ENCODE data around the gene TCF7L1.
"Not testable (repeated sequence)": the region's sequence is repeated elsewhere in the genome, so short reads cannot be mapped to it uniquely, and the experiment has no call there.

TCF7L1 gene

DNA sequence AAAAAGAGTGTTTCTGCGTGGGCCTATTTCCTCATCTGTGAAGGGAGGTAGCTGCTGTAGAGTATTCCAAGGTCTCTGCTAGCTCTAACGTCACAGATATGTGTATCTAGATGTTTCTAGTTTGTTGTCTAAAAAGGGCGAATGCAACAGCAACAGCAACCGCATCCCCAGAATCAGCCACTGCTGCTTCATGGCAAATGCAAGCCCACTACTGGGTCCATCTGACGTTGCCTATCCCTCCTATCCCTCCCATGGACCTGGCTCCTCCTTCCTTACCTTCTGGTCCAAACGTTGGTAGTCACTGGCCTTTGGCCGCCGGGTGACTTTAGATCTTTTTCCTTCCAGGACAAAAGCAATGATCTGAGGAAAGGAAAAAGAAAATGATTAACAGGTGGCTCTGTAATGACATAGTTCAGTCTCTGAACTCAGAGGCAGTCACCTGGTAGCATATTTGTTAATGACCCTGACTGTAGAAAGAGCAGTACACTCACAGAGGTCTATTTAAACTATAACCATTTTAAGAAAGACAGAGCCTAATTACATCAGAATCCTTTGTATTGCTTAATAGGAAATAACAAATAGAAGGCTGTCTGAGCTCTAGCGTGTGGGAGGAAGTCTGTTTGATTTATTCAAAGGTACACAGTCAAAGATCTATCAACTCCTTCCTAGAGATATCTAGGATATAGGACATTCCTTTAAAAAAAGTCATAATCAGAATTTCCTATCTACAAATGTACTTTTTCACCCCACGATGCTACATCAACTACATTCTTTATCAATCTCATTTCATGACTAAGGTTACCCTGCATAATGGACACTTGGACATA is 191.7 kb downstream of the TCF7L1 start:
- no peak for DNase-seq (ENCODE audit: low read depth, low spot score)

DNA sequence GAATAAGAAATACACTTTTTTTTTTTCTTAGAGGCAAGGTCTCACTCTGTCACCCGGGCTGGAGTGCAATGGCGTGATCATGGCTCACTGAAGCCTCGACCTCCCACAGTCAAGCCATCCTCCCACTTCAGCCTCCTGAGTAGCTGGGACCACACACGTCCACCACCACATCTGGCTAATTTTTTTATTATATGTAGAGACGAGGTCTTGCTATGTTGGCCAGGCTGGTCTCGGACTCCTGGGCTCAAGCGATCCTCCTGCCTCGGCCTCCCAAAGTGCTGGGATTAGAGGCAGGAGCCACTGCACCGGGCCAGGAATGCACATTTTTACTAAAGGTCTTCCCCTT is 192.2 kb downstream of the TCF7L1 start:
- no peak for DNase-seq (ENCODE audit: low read depth, low spot score)

DNA sequence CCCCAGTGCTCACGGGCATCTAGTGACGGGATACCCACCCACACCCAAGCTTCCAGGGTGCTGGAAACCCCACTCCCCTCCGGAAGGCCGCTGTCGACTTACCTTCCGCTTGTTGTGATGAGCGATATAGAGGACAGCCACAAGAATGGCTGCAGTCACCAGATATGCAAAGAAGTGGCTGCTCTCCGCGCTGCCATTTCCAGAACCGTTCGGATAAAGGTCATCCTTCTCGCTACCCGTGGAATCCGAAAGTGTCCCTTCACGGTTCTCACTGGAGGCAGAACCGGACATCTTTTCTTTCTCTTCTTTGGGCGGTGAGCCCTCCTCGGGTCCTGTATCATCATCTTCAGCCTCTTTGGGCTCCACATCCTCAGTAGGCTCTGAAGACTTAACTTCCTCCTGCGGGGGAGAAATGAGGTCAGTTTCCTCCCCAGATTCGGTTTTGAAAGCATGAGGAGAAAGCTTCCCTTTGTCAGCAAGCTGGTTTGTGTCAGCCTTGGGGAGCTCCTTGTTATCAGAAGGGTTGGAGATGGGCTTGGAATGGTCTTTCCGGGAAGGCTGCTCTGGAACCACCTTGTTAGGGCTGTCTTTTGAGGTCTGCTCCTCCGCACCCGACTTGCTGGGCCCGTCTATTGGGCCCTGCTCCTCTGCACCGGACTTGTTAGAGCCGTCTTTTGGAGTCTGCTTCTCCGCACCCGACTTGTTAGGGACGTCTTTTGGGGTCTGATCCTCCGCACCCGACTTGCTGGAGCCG is 193.4 kb downstream of the TCF7L1 start:
- no peak for DNase-seq (ENCODE audit: low read depth, low spot score)

DNA sequence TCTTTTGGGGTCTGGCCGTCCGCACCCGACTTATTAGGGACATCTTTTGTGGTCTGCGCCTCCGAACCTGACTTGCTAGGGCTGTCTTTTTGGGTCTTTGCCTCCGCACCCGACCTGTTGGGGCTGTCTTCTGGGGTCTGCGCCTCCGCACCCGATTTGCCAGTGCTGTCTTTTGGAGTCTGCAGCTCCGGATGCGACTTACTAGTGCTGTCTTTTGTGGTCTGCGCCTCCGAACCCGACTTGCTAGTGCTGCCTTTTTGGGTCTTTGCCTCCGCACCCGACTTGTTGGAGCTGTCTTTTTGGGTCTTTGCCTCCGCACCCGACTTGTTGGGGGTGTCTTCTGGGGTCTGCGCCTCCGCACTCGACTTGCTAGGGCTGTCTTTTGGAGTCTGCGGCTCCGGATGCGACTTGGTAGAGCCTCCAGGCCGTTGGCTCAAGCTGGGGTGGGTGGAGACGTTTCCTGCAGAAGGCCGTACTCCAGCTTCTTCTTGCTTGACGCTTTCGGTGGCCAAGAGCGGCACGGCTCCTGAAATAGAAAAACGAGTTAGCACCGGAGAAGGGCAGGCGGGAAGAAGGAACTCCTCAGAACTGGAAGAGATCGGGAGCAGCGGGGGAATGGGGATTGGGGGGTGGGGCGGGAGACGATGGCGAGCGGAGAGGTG is 194.1 kb downstream of the TCF7L1 start:
- no peak for DNase-seq (ENCODE audit: low read depth, low spot score)

DNA sequence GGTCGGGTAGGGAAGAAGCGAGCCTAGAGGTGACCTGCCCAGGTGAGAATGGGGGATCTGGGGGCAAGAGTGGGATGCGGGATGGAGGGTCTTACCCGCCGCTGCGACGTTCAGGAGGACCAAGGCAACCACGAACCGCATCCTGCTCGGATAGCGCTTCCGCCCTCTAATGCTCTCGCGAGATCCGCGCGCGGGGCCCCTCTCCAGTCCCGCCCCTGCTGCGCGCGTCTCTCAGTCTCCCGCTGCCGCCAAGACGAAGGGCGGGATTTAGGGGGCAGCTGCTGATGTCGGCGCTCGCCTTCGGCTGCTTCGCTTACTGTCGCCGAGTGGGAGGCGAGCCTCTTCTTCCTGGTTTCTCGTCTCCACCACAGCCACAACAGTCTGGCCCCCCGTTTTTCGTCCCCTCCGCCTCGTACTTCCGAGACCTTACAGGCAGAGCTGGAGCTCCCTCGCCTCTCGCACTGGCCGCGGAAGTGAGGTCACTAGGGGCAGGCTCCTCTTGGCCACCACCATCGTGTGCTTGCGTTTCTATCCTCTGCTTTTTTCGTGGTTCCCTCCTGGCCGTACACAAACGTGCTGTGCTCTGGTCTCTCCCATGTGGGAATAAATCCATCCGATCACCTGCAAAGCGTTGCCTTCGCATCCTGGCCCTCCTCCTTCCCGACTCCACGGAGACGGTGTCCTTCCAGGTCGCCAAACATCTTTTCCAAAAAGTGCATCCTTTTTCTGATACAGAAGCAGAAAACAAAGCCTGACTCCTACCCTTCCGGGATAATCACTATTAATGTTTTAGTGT is 194.8 kb downstream of the TCF7L1 start, which contains the start of gene TGOLN2:
TSS of gene TGOLN2 (minus strand) at position 168 of the 796 bp plus-strand sequence. CDS start at position 141, 27 bp downstream.
- peak; percentile 87 for DNase-seq (ENCODE audit: low read depth, low spot score)

DNA sequence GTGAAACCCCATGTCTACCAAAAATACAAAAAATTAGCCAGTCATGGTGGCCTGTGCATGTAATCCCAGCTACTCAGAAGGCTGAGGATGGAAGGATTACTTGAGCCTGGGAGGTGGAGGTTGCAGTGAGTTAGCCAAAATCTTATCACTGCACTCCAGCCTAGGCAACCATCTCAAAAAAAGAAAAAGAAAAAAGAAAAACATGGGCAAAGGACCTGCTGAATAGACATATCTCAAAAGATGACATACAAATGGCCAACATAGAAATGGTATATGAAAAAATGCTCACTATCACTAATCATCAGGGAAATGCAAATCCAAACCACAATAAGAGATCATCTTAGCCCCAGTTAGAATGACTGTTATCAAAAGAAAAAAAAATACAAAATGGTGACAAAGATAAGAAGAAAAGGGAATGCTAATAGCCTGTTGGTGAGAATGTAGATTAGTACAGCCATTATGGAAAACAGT is 196.0 kb downstream of the TCF7L1 start:
- DNase-seq (ENCODE audit: low read depth, low spot score): no peak

DNA sequence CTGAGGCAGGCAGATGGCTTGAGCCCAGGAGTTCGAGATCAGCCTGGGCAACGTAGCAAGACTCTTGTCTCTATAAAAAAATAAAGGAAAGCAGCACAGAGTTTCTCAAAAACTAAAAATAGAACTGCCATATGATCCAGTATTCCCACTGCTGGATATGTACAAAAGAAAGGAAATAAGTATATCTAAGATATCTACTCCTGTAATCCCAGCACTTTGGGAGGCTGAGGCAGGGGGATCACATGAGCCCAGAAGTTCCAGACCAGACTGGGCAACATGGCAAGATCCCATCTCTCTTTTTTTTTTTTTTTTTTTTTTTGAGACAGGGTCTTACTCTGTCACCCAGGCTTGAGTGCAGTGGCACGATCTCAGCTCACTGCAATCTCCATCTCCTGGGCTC is 196.5 kb downstream of the TCF7L1 start:
- not testable (repeated sequence) for DNase-seq (ENCODE audit: low read depth, low spot score)

DNA sequence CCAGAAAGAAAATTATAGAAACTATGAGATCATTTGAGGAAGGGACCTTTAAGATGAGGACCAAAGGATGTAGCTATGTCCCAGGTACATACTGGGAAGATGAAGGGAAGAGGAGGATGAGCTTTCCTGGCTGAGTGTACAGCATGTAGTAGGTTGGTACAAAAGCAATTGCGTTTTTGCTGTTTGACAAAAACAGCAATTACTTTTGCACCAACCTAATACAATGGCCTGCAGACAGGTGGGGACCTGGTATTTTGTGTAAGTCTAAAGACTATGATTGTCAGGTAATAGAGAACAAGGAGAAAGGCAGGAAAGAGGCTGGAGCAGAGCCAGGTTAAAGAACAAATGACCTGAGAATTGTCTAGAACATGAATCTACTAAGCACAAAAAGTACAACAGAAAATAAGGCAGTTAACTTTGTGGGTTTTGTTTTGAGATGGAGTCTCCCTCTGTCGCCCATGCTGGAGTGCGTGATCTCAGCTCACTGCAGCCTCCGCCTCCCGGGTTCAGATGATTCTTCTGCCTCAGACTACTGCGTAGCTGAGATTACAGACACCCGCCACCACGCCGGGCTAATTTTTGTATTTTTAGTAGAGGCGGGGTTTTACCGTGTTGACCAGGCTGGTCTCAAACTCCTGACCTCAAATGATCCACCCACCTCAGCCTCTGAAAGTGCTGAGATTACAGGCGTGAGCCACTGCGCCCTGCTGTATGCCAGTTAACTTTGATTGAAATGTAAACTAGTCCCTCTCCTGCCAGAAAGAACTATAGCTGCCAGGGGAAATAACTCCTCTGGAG is 197.8 kb downstream of the TCF7L1 start:
- DNase-seq (ENCODE audit: low read depth, low spot score): no peak

DNA sequence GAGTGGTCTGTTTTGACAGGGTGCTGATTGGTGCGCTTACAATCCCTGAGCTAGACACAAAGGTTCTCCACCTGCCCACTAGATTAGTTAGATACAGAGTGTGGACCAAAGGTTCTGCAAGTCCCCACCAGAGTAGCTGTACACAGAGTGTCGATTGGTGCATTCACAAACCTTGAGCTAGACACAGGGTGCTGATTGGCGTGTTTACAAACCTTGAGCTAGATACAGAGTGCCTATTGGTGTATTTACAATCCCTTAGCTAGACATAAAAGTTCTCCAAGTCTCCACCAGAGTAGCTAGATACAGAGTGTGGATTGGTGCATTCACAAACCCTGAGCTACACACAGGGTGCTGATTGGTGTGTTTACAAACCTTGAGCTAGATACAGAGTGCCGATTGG is 200.7 kb downstream of the TCF7L1 start:
- DNase-seq (ENCODE audit: low read depth, low spot score): not testable (repeated sequence)

DNA sequence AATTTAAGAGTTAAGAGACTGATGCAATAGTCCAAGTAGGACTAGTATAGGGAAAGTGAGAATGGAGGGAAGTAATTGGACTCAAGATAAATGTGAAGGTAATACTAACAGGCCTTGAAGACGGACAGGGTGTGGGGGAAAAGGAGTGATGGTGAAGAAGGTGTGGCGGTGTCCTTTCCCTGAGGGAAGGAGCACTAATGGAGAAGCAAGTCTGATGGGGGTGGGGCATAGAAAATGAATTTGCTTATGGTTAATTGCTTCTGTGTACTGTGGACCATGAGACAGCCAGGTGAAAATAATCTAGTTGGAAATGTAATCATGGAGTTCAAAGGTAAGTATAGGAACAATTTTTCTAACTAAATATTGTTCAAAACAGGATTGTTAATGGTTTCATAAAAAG is 201.7 kb downstream of the TCF7L1 start:
- no peak for DNase-seq (ENCODE audit: low read depth, low spot score)

DNA sequence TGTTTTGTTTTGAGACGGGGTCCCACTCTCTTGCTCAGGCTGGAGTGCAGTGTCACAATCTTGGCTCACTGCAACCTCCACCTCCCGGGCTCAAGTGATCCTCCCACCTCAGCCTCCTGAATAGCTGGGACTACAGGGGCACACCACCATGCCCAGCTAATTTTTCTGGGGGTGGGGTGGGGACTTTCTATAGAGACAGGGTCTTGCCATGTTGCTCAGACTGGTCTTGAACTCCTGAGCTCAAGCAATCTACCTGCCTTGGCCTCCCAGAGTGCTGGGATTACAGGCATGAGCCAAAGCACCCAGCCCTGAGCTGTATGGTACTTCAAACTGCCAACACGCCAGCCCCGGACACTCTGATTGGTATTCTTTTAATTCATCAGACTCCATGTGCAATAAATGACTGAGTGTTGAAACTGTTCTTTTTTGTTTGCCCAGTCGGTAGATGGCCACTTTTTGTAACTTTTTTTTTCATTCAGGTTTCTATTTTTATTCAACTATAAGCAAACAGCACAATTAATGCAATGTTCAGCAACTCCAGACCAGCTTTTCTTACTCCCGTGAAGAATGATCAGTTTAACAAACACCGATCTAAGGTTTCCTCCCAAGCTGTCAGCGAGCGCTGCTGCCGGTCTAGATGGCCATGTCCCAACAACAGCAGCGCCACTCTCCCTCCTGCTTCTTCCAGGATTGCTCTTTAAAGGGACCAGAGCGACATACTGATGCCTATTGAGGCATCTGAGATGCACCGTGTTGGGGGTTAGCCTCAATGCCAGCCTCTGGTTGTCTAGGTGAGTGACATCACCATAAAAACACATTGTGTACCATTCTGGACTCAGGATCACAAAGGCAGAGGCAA is 207.1 kb downstream of the TCF7L1 start:
- DNase-seq (ENCODE audit: low read depth, low spot score): no peak

DNA sequence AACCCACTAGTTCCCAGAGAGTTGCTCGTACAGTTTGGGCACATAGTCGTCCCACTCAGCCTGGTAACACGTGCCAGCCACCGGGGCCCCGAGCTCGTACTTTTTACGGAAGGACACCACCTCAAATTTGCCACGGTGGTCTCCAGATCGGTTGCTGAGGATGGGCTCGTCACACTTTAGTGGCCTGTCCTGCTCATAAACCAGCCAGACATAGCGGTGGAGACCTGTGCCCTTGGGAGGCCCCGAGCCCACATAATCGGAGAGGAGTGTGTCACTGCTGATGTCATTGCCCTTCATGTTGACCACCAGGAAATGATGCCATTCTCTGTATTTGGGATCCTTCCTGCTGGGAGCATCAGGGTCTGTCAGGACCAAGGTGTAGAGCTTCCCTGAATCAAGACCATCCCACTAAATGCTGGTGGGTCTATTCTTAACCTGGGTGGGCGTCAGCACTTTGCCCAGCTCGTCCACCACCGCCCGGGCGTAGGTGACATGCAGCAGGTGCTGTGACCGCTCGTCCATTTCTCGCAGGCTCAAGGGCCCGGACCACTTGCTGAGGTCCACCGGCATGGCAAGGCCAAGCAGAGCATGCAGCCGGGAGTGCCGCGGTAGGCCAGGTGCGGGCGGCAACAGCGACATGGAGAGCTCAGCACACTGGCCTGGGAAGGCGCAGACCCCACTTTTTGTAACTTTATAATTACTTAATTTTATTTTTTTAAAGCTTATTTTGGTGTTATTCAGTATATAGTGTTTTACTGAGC is 208.3 kb downstream of the TCF7L1 start:
- DNase-seq (ENCODE audit: low read depth, low spot score): no peak

DNA sequence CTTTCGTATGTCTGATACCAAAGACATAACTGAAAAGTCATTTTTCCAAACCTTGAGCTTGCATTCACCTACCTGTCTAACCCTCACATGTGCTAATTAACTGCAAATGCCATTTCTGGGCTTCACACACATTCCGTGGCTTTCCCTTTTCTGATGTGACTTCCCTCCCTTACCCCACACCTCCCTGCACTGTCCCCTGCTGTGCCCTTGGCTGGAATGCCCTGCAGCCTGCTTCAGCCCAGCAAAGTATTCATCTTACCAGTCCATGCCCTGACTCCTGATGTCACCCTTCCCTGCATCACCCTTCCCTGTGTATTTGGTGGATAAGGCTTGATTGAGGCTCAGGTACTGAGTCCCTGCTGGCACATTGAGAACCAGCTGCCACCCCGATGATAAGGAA is 209.0 kb downstream of the TCF7L1 start:
- DNase-seq (ENCODE audit: low read depth, low spot score): no peak

DNA sequence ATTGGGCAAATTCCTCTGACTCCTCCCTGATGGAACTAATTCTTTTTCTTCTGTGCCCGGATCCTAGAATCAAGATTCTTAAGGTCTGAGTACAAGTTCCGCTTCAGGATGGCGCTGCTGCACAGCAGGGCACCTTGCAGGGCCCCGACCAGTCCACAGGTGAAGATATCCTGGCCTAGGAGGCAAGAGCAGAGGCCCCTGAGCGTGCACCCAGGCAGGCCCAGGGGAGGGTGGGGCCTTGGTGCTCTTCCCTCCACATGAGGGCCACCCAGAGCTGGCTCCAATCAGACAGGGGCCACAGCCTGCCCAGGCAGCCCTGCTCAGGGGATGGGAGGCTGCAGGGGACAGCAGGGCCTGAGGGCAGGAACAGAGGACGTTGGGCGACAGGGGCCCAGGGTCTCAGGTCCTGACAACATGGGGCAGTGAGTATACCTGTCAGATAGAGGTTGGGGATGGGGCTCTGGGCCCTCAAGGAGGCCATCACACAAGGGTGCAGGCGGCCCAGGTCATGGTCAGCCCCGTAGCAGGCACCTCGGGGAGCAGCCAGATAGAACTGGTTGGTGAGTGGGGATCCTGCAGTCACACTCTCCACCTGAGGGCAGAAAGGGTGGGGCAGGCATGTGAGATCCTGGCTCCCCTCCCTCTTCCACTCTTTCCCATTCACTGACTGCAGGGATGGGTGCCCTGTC is 210.2 kb downstream of the TCF7L1 start:
- DNase-seq (ENCODE audit: low read depth, low spot score): not testable (repeated sequence)

DNA sequence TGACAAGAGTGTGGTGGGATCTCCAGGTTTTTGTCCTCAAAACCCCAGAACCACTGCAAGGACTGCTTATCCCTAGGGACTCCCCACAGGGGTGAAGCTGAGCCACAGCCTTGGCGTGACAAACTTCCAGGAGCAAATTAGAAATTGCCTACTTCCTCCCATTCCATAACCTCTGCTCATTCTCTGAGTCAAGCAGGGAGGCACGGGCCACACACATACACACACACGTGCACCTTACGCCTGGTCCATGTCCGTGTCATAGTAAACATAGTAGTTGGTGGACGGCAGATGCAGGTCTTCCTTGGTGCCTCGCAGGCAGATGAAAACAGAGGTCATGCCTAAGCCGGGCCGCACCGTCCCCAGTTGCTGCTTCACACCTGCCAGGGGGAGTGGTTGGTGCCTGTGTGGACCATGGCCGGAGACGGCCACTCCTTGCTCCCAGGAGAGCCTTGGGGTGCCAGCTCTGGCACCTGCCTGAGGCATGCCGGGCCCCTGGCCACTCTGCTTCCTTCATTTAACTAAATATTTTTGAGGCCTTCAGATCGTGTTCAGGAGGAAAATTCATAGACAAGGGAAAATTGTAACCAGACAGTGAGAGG is 211.3 kb downstream of the TCF7L1 start:
- DNase-seq (ENCODE audit: low read depth, low spot score): no peak

DNA sequence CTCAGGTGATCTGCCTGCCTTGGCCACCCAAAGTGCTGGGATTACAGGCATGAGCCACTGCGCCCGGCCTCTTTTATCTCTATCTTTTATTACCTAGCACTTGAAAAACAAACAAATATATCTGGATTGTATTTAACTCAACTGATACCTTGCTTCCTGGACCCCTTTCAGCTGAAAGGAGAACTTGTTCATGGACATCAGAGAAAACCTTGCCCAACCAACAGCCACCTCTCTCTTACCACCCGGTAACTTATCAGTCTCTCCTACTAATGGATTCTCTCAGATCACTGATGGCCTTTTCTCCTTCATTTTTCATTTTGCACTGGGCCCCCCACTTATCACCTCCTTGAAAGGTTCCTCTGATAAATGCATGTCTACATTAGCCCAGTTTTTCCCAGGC is 214.4 kb downstream of the TCF7L1 start:
- DNase-seq (ENCODE audit: low read depth, low spot score): no peak

DNA sequence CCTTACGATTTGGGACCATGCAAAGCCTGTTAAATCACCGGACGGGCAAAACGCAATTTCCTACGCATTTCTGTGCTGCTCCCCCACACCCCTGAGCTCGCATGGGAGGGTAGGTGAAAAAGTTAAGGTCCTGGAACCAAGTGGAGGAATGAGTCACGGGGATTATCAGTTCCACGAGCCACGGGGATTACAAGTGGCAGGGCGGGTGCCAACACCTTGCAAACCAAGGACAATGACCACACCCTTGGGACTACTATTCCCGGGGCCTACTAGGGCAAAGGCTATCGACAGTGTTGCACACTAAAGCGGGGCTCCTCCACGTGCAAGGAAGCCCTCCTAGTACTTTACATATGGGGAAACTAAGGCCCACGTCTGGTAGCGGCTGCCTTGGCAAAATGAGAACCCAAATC is 220.7 kb downstream of the TCF7L1 start:
- DNase-seq (ENCODE audit: low read depth, low spot score): no peak
